RWPE2 (cell line): ENCODE measurements around the gene INPP5A.

Source experiments
- ATAC-seq: fragments of 200-7000 bp; cut with Tn5 transposase; 3 replicates; pipeline ENCODE4 v1.9.1; 2021; ENCODE audit warnings: low read depth
- DNase-seq: peaks from one replicate; pipeline ENCODE4 v3.0.0-alpha.2; 2020; ENCODE audit warnings: low spot score
- H3K27ac ChIP-seq: fragments of 450-650 bp; 2 replicates; pipeline ENCODE4 v1.5.1; 2017; ENCODE audit warnings: mild to moderate bottlenecking; ENCODE audit not compliant: poor library complexity, severe bottlenecking
- H3K27me3 ChIP-seq: fragments of 250-450 bp; sonication (Bioruptor Pico); 2 replicates; pipeline ENCODE4 v1.5.1; 2021; ENCODE audit warnings: mild to moderate bottlenecking, moderate library complexity; ENCODE audit not compliant: insufficient read depth, poor library complexity, severe bottlenecking
- H3K36me3 ChIP-seq: fragments of 250-450 bp; sonication (Bioruptor Pico); 2 replicates; pipeline ENCODE4 v1.5.1; 2020; ENCODE audit warnings: low read depth, mild to moderate bottlenecking, moderate library complexity
- H3K4me1 ChIP-seq: fragments of 250-450 bp; sonication (Bioruptor Pico); 2 replicates; pipeline ENCODE4 v1.5.1; 2021; ENCODE audit warnings: mild to moderate bottlenecking, moderate library complexity; ENCODE audit not compliant: insufficient read depth, poor library complexity, severe bottlenecking
- H3K4me3 ChIP-seq: fragments of 250-450 bp; sonication (Bioruptor Pico); 2 replicates; pipeline ENCODE4 v1.5.1; 2021; ENCODE audit warnings: mild to moderate bottlenecking, moderate library complexity; ENCODE audit not compliant: severe bottlenecking
- H3K9me3 ChIP-seq: fragments of 250-450 bp; sonication (Bioruptor Pico); 2 replicates; pipeline ENCODE4 v1.5.1; 2021; ENCODE audit warnings: mild to moderate bottlenecking, moderate library complexity; ENCODE audit not compliant: severe bottlenecking
- TF ChIP-seq, protein P1 (sequence below): fragments of 450-650 bp; IDR thresholded peaks from one replicate; pipeline ENCODE4 v1.5.1; 2017; ENCODE audit warnings: mild to moderate bottlenecking, moderate library complexity; ENCODE audit not compliant: poor library complexity, severe bottlenecking

Gene INPP5A

GRCh38 chr10:132774181-132774901 lies 236.8 kb downstream of the INPP5A start:
- Histone ChIP-seq H3K27ac (no peak overlapping the region), H3K36me3 (no peaks in the 10 kb centered on the region), H3K4me3 (no peak overlapping the region), H3K9me3 (no peaks in the 10 kb centered on the region), H3K4me1 (no peaks in the 10 kb centered on the region), H3K27me3 (no peaks in the 10 kb centered on the region)
- ATAC-seq (no peak), DNase-seq (no peak)
- TF ChIP-seq, protein P1, sequence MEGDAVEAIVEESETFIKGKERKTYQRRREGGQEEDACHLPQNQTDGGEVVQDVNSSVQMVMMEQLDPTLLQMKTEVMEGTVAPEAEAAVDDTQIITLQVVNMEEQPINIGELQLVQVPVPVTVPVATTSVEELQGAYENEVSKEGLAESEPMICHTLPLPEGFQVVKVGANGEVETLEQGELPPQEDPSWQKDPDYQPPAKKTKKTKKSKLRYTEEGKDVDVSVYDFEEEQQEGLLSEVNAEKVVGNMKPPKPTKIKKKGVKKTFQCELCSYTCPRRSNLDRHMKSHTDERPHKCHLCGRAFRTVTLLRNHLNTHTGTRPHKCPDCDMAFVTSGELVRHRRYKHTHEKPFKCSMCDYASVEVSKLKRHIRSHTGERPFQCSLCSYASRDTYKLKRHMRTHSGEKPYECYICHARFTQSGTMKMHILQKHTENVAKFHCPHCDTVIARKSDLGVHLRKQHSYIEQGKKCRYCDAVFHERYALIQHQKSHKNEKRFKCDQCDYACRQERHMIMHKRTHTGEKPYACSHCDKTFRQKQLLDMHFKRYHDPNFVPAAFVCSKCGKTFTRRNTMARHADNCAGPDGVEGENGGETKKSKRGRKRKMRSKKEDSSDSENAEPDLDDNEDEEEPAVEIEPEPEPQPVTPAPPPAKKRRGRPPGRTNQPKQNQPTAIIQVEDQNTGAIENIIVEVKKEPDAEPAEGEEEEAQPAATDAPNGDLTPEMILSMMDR: no peak

- DNase-seq (no peak), ATAC-seq (peak; percentile 25; the same call in 1 of the 3 replicates)
- Histone ChIP-seq H3K9me3 (no peaks in the 10 kb centered on the region), H3K4me1 (no peaks in the 10 kb centered on the region), H3K36me3 (no peaks in the 10 kb centered on the region), H3K4me3 (no peak overlapping the region), H3K27ac (no peak overlapping the region), H3K27me3 (no peaks in the 10 kb centered on the region)
- TF ChIP-seq, protein P1: no peak
Measured at GRCh38 chr10:132774902-132775863, 237.6 kb downstream of the INPP5A start.

DNA sequence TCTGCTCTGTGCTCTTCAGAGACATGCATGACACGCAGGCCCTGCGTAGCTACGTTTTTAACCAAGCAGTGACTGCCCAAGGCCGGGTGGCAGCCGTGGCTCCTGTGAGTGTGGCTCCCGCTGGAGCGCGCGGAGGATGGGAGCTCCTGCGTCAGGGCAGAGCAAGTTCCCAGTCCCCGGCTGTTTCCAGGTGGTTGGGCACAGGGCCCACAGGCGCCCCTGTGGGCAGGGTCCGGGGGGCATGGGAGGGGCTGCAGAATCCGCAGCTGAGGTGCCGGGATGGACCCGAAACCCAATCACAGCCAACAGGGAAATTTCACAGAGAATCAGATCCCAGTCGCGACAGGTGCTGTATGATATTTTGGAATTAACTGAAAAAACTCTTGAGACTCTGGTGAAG lies 238.6 kb downstream of the INPP5A start:
- TF ChIP-seq, protein P1: no peak
- Histone ChIP-seq H3K27me3 (no peaks in the 10 kb centered on the region), H3K9me3 (no peaks in the 10 kb centered on the region), H3K4me3 (no peak overlapping the region), H3K36me3 (no peaks in the 10 kb centered on the region), H3K4me1 (no peaks in the 10 kb centered on the region), H3K27ac (no peak overlapping the region)
- ATAC-seq (no peak), DNase-seq (no peak)

GRCh38 chr10:132776821-132777220 lies 239.2 kb downstream of the INPP5A start:
- DNase-seq (no peak), ATAC-seq (no peak)
- H3K27me3 ChIP-seq: no peaks in the 10 kb centered on the region
- H3K4me3 ChIP-seq: no peak overlapping the region
- no peak overlapping the region for H3K27ac ChIP-seq
- no peaks in the 10 kb centered on the region for H3K9me3 ChIP-seq
- H3K4me1 ChIP-seq: no peaks in the 10 kb centered on the region
- TF ChIP-seq, protein P1: no peak
- H3K36me3 ChIP-seq: no peaks in the 10 kb centered on the region

- H3K4me1 ChIP-seq: no peaks in the 10 kb centered on the region
- no peaks in the 10 kb centered on the region for H3K36me3 ChIP-seq
- TF ChIP-seq, protein P1: no peak
- ATAC-seq (no peak), DNase-seq (no peak)
- H3K9me3 ChIP-seq: no peaks in the 10 kb centered on the region
- no peaks in the 10 kb centered on the region for H3K27me3 ChIP-seq
- H3K4me3 ChIP-seq: no peak overlapping the region
- H3K27ac ChIP-seq: no peak overlapping the region
Measured at GRCh38 chr10:132777441-132777840, 239.9 kb downstream of the INPP5A start.
